GM23248 (cell line): ENCODE measurements around the gene OR5K3.

Experiments used
- EZH2 ChIP-seq: fragments of 200-600 bp; sonication (generic); IDR thresholded peaks from 2 replicates; pipeline ENCODE4 v1.6.1; 2018; ENCODE audit warnings: antibody characterized with exemption, mild to moderate bottlenecking; ENCODE audit not compliant: insufficient read depth, poor library complexity, severe bottlenecking
- EZH2phosphoT487 ChIP-seq: fragments of 200-600 bp; sonication (generic); IDR thresholded peaks from 2 replicates; pipeline ENCODE4 v1.6.1; 2018; ENCODE audit warnings: antibody characterized with exemption, moderate library complexity, mild to moderate bottlenecking, low read depth; ENCODE audit not compliant: insufficient read depth

DNA sequence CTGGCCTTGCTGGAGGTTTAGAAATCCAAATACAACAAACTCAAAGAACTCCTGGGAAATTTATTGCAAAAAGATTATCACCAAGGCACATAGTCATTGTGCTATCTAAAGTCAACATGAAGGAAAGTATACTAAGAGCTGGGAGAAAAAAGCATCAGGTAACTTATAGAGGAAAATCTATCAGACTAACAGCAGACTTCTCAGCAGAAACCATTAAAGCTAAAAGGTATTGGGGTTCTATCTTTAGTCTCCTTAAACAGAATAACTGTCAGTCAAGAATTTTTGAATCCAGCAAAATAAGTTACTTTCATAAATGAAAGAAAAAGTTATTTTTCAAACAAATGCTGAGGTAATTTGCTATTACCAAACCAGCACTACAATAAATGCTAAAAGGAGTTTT, 8.0 kb downstream of the OR5K3 start:
- TF ChIP-seq EZH2 (no peak), EZH2phosphoT487 (no peak)
